ENCODE results near the gene SORBS1. TPM values are rescaled to one million over a fixed set of nuclear protein-coding genes. Genes with fewer than 3 reads are reported as not detected.

Gene SORBS1
- total RNA-seq, 4 donors from 2014 or later = 120 to 1,051 (median 449) TPM

GRCh38 chr10:95287281-95287680 is 273.9 kb downstream of the SORBS1 start:
- DNase-seq (ENCODE audit: low spot score) = no peak
- no peak for TF ChIP-seq CTCF (IDR thresholded peaks at IDR 0.05)
- no peak for ATAC-seq (ENCODE audit: low FRiP score)

- no peak for TF ChIP-seq CTCF (IDR thresholded peaks at IDR 0.05)
- DNase-seq (ENCODE audit: low spot score) = no peak
- no peak for ATAC-seq (ENCODE audit: low FRiP score)
Measured at GRCh38 chr10:95286707-95287106, 274.5 kb downstream of the SORBS1 start.

- DNase-seq (ENCODE audit: low spot score) (no peak), ATAC-seq (ENCODE audit: low FRiP score) (no peak)
- no peak for TF ChIP-seq CTCF (IDR thresholded peaks at IDR 0.05)
Measured at GRCh38 chr10:95285556-95285955, 275.6 kb downstream of the SORBS1 start.

DNA sequence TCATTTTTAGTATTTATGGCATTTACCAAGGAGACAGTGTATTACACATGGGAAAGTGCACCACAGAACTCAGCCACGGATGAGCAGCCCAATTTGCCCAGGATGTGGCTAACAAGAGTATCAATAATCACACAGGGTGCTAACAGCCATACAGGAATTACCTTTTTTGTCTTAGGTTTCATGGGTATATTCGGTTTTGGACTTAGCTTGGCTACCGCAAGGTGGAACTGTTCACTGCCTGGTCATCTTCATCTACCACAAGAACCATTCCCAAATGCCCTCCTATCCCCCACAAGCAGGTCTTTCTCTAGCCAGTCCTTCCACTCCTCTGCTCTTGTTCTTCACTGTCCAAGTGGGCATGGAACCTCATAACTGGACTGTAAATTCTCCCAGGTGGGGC is 276.4 kb downstream of the SORBS1 start:
- no peak for TF ChIP-seq CTCF (IDR thresholded peaks at IDR 0.05)
- ATAC-seq (ENCODE audit: low FRiP score) = no peak

DNA sequence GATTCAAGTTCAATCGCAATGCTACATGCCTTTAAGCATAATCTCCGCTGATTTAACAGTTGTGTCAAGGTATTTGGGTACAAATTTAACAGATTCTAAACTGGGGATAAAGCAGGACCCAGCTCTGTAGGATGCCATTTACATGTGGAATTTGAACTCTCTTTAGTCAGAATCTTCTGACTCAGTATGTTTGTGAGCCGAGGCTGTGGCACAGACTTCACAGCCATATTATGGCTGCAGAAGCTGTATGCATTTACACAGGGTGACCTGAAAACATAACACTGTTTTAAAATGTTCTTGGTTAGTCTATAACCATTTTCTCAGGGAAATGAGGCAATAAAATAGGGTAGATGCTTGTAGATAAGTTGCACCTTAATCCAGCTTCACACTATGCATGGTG is 279.1 kb downstream of the SORBS1 start:
- no peak for TF ChIP-seq CTCF (IDR thresholded peaks at IDR 0.05)
- ATAC-seq (ENCODE audit: low FRiP score) = no peak
- no peak for DNase-seq (ENCODE audit: low spot score)

More for the DNA sequence above, 276.4 kb downstream of the SORBS1 start:
- no peak for DNase-seq (ENCODE audit: low spot score)

- no peak for ATAC-seq (ENCODE audit: low FRiP score)
- no peak for TF ChIP-seq CTCF (IDR thresholded peaks at IDR 0.05)
- no peak for DNase-seq (ENCODE audit: low spot score)
Measured at GRCh38 chr10:95281206-95281605, 280.0 kb downstream of the SORBS1 start.

GRCh38 chr10:95280637-95281036 is 280.5 kb downstream of the SORBS1 start:
- no peak for DNase-seq (ENCODE audit: low spot score)
- ATAC-seq (ENCODE audit: low FRiP score) = no peak
- TF ChIP-seq CTCF (IDR thresholded peaks at IDR 0.05) = no peak

All from omental fat pad (tissue), 4 donors.